NOMO-1 (cell line): ENCODE results near the gene MUC13.
"Not testable (repeated sequence)": the region's sequence is repeated elsewhere in the genome, so short reads cannot be mapped to it uniquely, and the experiment has no call there.

ENCODE experiments used
- DNase-seq, 2 experiments: peaks; one replicate each; lab custom pipeline; 2025; ENCODE audit not compliant: unreplicated experiment in 2 of 2; lab: John Stamatoyannopoulos, UW

MUC13 gene

GRCh38 chr3:124934577-124934976, at the start of gene MUC13:
Gene MUC13, minus strand, starts transcription at chr3:124934751. Its CDS starts 39 bp downstream, at chr3:124934712.
- peak; percentile 68 to 79 for DNase-seq

- no peak for DNase-seq
These were observed 48.3 kb upstream of the MUC13 start for GRCh38 chr3:124982855-124983254.

GRCh38 chr3:124981472-124981871, 46.9 kb upstream of the MUC13 start:
- DNase-seq = no peak

GRCh38 chr3:124978627-124979026, 44.1 kb upstream of the MUC13 start:
- no peak for DNase-seq

- no peak for DNase-seq
These were observed 41.8 kb upstream of the MUC13 start for GRCh38 chr3:124976383-124976782.

- DNase-seq = no peak
These were observed 40.1 kb upstream of the MUC13 start for GRCh38 chr3:124974691-124975090.

GRCh38 chr3:124973290-124973689, 38.7 kb upstream of the MUC13 start:
- DNase-seq = no peak

- DNase-seq = no peak
These were observed 37.9 kb upstream of the MUC13 start for GRCh38 chr3:124972457-124972856.

GRCh38 chr3:124969963-124970722, 35.6 kb upstream of the MUC13 start:
- no peak for DNase-seq

GRCh38 chr3:124969190-124969589, 34.6 kb upstream of the MUC13 start:
- DNase-seq = no peak

GRCh38 chr3:124967964-124968363, 33.4 kb upstream of the MUC13 start:
- DNase-seq = no peak

- peak in 1 of 2 experiments; percentile 20 for DNase-seq
These were observed 32.2 kb upstream of the MUC13 start for GRCh38 chr3:124966521-124967445.

- DNase-seq = no peak
These were observed 30.9 kb upstream of the MUC13 start for GRCh38 chr3:124965413-124965812.

GRCh38 chr3:124964387-124964786, 29.8 kb upstream of the MUC13 start:
- DNase-seq = no peak

GRCh38 chr3:124963755-124964154, 29.2 kb upstream of the MUC13 start:
- no peak for DNase-seq

- DNase-seq = no peak
These were observed 27.9 kb upstream of the MUC13 start for GRCh38 chr3:124962403-124962940.

- no peak for DNase-seq
These were observed 26.1 kb upstream of the MUC13 start for GRCh38 chr3:124960698-124961097.

- DNase-seq = no peak
These were observed 25.6 kb upstream of the MUC13 start for GRCh38 chr3:124960105-124960504.

GRCh38 chr3:124957951-124958350, 23.4 kb upstream of the MUC13 start:
- DNase-seq = not testable (repeated sequence)

GRCh38 chr3:124952282-124952855, 17.8 kb upstream of the MUC13 start:
- no peak for DNase-seq
